ENCODE data around the gene MGAT3.
A peak's percentile ranks its signal among the peaks of the same experiment; 100 is the strongest.

The MGAT3 gene

GRCh38 chr22:39473851-39474250 lies 17.0 kb downstream of the MGAT3 start:
- DNase-seq = no peak

GRCh38 chr22:39474351-39475111 lies 17.7 kb downstream of the MGAT3 start:
- no peak for DNase-seq

- DNase-seq = no peak
Observed at GRCh38 chr22:39475337-39475736, 18.5 kb downstream of the MGAT3 start.

- DNase-seq = no peak
Observed at GRCh38 chr22:39475902-39476301, 19.1 kb downstream of the MGAT3 start.

- DNase-seq = no peak
Observed at GRCh38 chr22:39476664-39477063, 19.9 kb downstream of the MGAT3 start.

- no peak for DNase-seq
Observed at GRCh38 chr22:39477542-39477941, 20.7 kb downstream of the MGAT3 start.

GRCh38 chr22:39478441-39478850 lies 21.6 kb downstream of the MGAT3 start:
- no peak for DNase-seq

- DNase-seq = no peak
Observed at GRCh38 chr22:39479254-39479653, 22.4 kb downstream of the MGAT3 start.

GRCh38 chr22:39480557-39480956 lies 23.7 kb downstream of the MGAT3 start:
- DNase-seq = no peak

- DNase-seq = no peak
Observed at GRCh38 chr22:39481054-39481453, 24.2 kb downstream of the MGAT3 start.

- no peak for DNase-seq
Observed at GRCh38 chr22:39481595-39481994, 24.8 kb downstream of the MGAT3 start.

GRCh38 chr22:39482768-39483167 lies 26.0 kb downstream of the MGAT3 start:
- DNase-seq = no peak

GRCh38 chr22:39486951-39487825 lies 30.4 kb downstream of the MGAT3 start:
- no peak for DNase-seq

- DNase-seq = no peak
Observed at GRCh38 chr22:39487826-39488520, 31.2 kb downstream of the MGAT3 start.

- no peak for DNase-seq
Observed at GRCh38 chr22:39488563-39489083, 31.8 kb downstream of the MGAT3 start.

GRCh38 chr22:39489094-39490068 lies 32.6 kb downstream of the MGAT3 start:
- no peak for DNase-seq

- DNase-seq = peak; percentile 68
Observed at GRCh38 chr22:39490135-39490798, 33.5 kb downstream of the MGAT3 start.

GRCh38 chr22:39490966-39491680 lies 34.3 kb downstream of the MGAT3 start:
- DNase-seq = no peak

- no peak for DNase-seq
Observed at GRCh38 chr22:39491696-39492095, 34.9 kb downstream of the MGAT3 start.

- DNase-seq = no peak
Observed at GRCh38 chr22:39492186-39492585, 35.4 kb downstream of the MGAT3 start.

GRCh38 chr22:39493759-39494158 lies 36.9 kb downstream of the MGAT3 start:
- DNase-seq = no peak

Data from NCI-H2227 treated with DMSO at 0.1 percent for 48 hours (cell line).